H1 (cell line): ENCODE results near the gene ABCC6. TPM values are rescaled to one million over a fixed set of nuclear protein-coding genes. Genes with fewer than 3 reads are reported as not detected.

ENCODE experiments used
- CTCF ChIA-PET: fragments of 300-600 bp; sonication (Branson Sonifier 250); formaldehyde crosslinking; loops from one replicate; lab custom pipeline; 2021; ENCODE audit not compliant: partially characterized antibody; lab: Charles Lee
- POLR2A ChIA-PET: fragments of 300-600 bp; sonication (Branson Sonifier 250); formaldehyde crosslinking; loops from one replicate; lab custom pipeline; 2021; ENCODE audit warnings: inconsistent platforms; ENCODE audit not compliant: partially characterized antibody; lab: Charles Lee
- DNase-seq, 2 experiments: peaks; one replicate each; pipeline versions ENCODE4 v3.0.0 to v3.0.0-alpha.2; 2010 to 2022; ENCODE audit warnings: low spot score in 2 of 2, low read depth in 1 of 2, mixed read lengths in 1 of 2
- FAIRE-seq: peaks from 2 replicates; lab custom pipeline; 2011; peaks lifted over from hg19 to GRCh38; lab: Jason Lieb, UNC
- H2AFZ ChIP-seq: 2 replicates; pipeline ENCODE4 v1.8.1; 2012; ENCODE audit warnings: low read length, inconsistent platforms
- H2AK5ac ChIP-seq: 2 replicates; pipeline ENCODE4 v1.6.1; 2013; ENCODE audit warnings: low read depth, low read length
- H2BK120ac ChIP-seq: replicated peaks from 2 replicates; pipeline ENCODE3; 2013; ENCODE audit warnings: low read depth, low read length, inconsistent platforms
- H2BK12ac ChIP-seq: 2 replicates; pipeline ENCODE4 v1.6.1; 2013; ENCODE audit warnings: low read depth, low read length
- H2BK15ac ChIP-seq: 2 replicates; pipeline ENCODE4 v1.6.1; 2013; ENCODE audit warnings: low read length
- H2BK20ac ChIP-seq: 2 replicates; pipeline ENCODE4 v1.6.1; 2013; ENCODE audit warnings: low read length
- H2BK5ac ChIP-seq: 2 replicates; pipeline ENCODE4 v1.6.1; 2013; ENCODE audit warnings: low read depth, low read length
- H3K14ac ChIP-seq: 2 replicates; pipeline ENCODE4 v1.6.1; 2013; ENCODE audit warnings: inconsistent platforms; ENCODE audit not compliant: insufficient read length
- H3K18ac ChIP-seq: 2 replicates; pipeline ENCODE4 v1.6.1; 2013; ENCODE audit warnings: low read length; ENCODE audit errors: extremely low read depth
- H3K23ac ChIP-seq: 2 replicates; pipeline ENCODE4 v1.6.1; 2013; ENCODE audit warnings: inconsistent platforms; ENCODE audit not compliant: insufficient read length
- H3K23me2 ChIP-seq: 2 replicates; pipeline ENCODE4 v1.6.1; 2013; ENCODE audit warnings: low read depth, low read length
- H3K27ac ChIP-seq: 2 replicates; pipeline ENCODE4 v1.6.1; 2011; ENCODE audit warnings: low read depth, low read length, inconsistent platforms
- H3K27me3 ChIP-seq, 4 experiments: replicated peaks in 1 of 4; 1 replicate in 1 of 4; 2 replicates in 3 of 4; pipeline versions ENCODE4 v1.6.1 to v1.8.1; 2011 to 2013; ENCODE audit warnings: low read length in 3 of 4, mild to moderate bottlenecking in 3 of 4, inconsistent platforms in 2 of 4, mixed read lengths in 2 of 4, moderate library complexity in 1 of 4; ENCODE audit not compliant: control insufficient read depth in 3 of 4, insufficient read depth in 3 of 4; ENCODE audit errors: extremely low read depth in 1 of 4
- H3K36me3 ChIP-seq, 4 experiments: 2 replicates each; pipeline versions ENCODE4 v1.6.1 to v1.8.1; 2011 to 2013; ENCODE audit warnings: mild to moderate bottlenecking in 4 of 4, low read length in 3 of 4, moderate library complexity in 2 of 4, control low read depth in 1 of 4, inconsistent platforms in 1 of 4; ENCODE audit not compliant: insufficient read depth in 4 of 4, control insufficient read depth in 2 of 4
- H3K4ac ChIP-seq: replicated peaks from 2 replicates; pipeline ENCODE3; 2013; ENCODE audit warnings: low read length, low read depth, mixed read lengths, inconsistent platforms; ENCODE audit not compliant: insufficient read length
- H3K4me1 ChIP-seq, 4 experiments: replicated peaks in 1 of 4; 1 replicate in 1 of 4; 2 replicates in 3 of 4; pipeline versions ENCODE4 v1.6.1 to v1.8.1; 2011 to 2013; ENCODE audit warnings: low read length in 3 of 4, inconsistent platforms in 2 of 4, mixed read lengths in 1 of 4; ENCODE audit not compliant: insufficient read depth in 4 of 4, control insufficient read depth in 3 of 4
- H3K4me2 ChIP-seq, 2 experiments: 2 replicates each; pipeline versions ENCODE4 v1.6.1 to v1.8.1; 2011 to 2013; ENCODE audit warnings: low read depth in 2 of 2, low read length in 2 of 2, control low read depth in 1 of 2, inconsistent platforms in 1 of 2, mild to moderate bottlenecking in 1 of 2; ENCODE audit not compliant: insufficient read depth in 1 of 2
- H3K4me3 ChIP-seq, 4 experiments: fragments of 200-600, 300-600 bp in 1 of 4; sonication (generic), shearing (Covaris generic), sonication (Bioruptor Twin) in 1 of 4; 2 replicates each; pipeline versions ENCODE4 v1.5.1 to v1.8.1; 2011 to 2016; ENCODE audit warnings: low read length in 4 of 4, low read depth in 3 of 4, control low read depth in 2 of 4, inconsistent platforms in 2 of 4, mild to moderate bottlenecking in 2 of 4, mixed read lengths in 1 of 4, moderate library complexity in 1 of 4; ENCODE audit not compliant: insufficient read depth in 2 of 4; ENCODE audit errors: extremely low read depth in 1 of 4
- H3K56ac ChIP-seq: replicated peaks from 2 replicates; pipeline ENCODE3; 2013; ENCODE audit warnings: low read depth, mild to moderate bottlenecking, mixed read lengths, low read length, inconsistent platforms; ENCODE audit not compliant: insufficient read length
- H3K79me1 ChIP-seq: 2 replicates; pipeline ENCODE4 v1.6.1; 2013; ENCODE audit warnings: low read depth, low read length, control low read depth
- H3K79me2 ChIP-seq, 2 experiments: 2 replicates each; pipeline versions ENCODE4 v1.6.1 to v1.8.1; 2012 to 2013; ENCODE audit warnings: low read length in 2 of 2, mild to moderate bottlenecking in 2 of 2, inconsistent platforms in 1 of 2; ENCODE audit not compliant: insufficient read depth in 2 of 2, control insufficient read depth in 1 of 2
- H3K9ac ChIP-seq, 4 experiments: replicated peaks in 1 of 4; 1 replicate in 1 of 4; 2 replicates in 3 of 4; pipeline versions ENCODE4 v1.6.1 to v1.8.1; 2011 to 2013; ENCODE audit warnings: low read depth in 3 of 4, low read length in 3 of 4, control low read depth in 2 of 4, mild to moderate bottlenecking in 2 of 4, moderate library complexity in 2 of 4, inconsistent platforms in 1 of 4; ENCODE audit errors: extremely low read depth in 1 of 4
- H3K9me3 ChIP-seq, 2 experiments: 2 replicates each; pipeline versions ENCODE4 v1.6.1 to v1.8.1; 2012 to 2013; ENCODE audit warnings: mild to moderate bottlenecking in 2 of 2, moderate library complexity in 2 of 2, control low read depth in 1 of 2, inconsistent platforms in 1 of 2, low read depth in 1 of 2, low read length in 1 of 2, mixed read lengths in 1 of 2; ENCODE audit not compliant: insufficient read depth in 2 of 2
- H4K20me1 ChIP-seq, 2 experiments: replicated peaks in 1 of 2; 2 replicates each; pipeline versions ENCODE3 to v1.8.1; 2011 to 2013; ENCODE audit warnings: inconsistent platforms in 2 of 2, low read length in 2 of 2, mild to moderate bottlenecking in 1 of 2; ENCODE audit not compliant: insufficient read depth in 2 of 2, control insufficient read depth in 1 of 2
- H4K5ac ChIP-seq: 2 replicates; pipeline ENCODE4 v1.6.1; 2013; ENCODE audit warnings: low read length, low read depth, mixed read lengths, inconsistent platforms; ENCODE audit not compliant: insufficient read length
- H4K8ac ChIP-seq: 2 replicates; pipeline ENCODE4 v1.8.0; 2013; ENCODE audit warnings: mild to moderate bottlenecking, moderate library complexity, low read length, inconsistent platforms; ENCODE audit not compliant: insufficient read depth; ENCODE audit errors: extremely low read depth
- H4K91ac ChIP-seq: replicated peaks from 2 replicates; pipeline ENCODE3; 2013; ENCODE audit warnings: low read length, mixed read lengths, inconsistent platforms; ENCODE audit not compliant: insufficient read length
- CREB1 ChIP-seq: IDR thresholded peaks from 2 replicates; pipeline ENCODE4 v1.6.1; 2012; ENCODE audit warnings: inconsistent platforms
- JUND ChIP-seq: IDR thresholded peaks from 2 replicates; pipeline ENCODE4 v1.6.1; 2011; ENCODE audit warnings: mild to moderate bottlenecking, improper control_type of control experiment, low read length
- ZNF274 ChIP-seq: IDR thresholded peaks from 2 replicates; pipeline ENCODE4 v1.7.0; 2012; ENCODE audit warnings: low read length, borderline replicate concordance; ENCODE audit errors: extremely low read depth
- whole genome bisulfite sequencing, 2 experiments: shearing (Covaris generic) in 1 of 2; methylation state at CpG; one replicate each; pipeline versions ENCODE4 v1.1.6 to v1.1.7; 2013 to 2015; ENCODE audit warnings: low lambda C conversion rate in 2 of 2, mixed read lengths in 2 of 2, inconsistent platforms in 1 of 2, low coverage in 1 of 2, missing lambda C conversion rate in 1 of 2; ENCODE audit not compliant: insufficient replicate concordance in 2 of 2, insufficient coverage in 1 of 2, insufficient read length in 1 of 2; ENCODE audit errors: extremely low coverage in 1 of 2, missing lambda C conversion rate in 1 of 2; 5-methylcytosine and 5-hydroxymethylcytosine counted together
- polyA plus RNA-seq, 7 experiments: library from polyadenylated mRNA; depleted of rRNA in 3 of 7; stranded (reverse) in 5 of 7; unstranded in 2 of 7; fragments of >200 nt in 5 of 7; fragments of 200-250 nt in 2 of 7; gene quantifications; 1 replicate in 5 of 7; 2 replicates in 1 of 7; 4 replicates in 1 of 7; pipeline versions ENCODE4 v1.2.1 to v1.2.3, GENCODE V29; 2011 to 2013; ENCODE audit warnings: missing spikeins in 2 of 7, mixed read lengths in 2 of 7
- total RNA-seq: library from RNA; stranded (reverse); fragmentation: NEBNext Ultra II Directional; extraction: Animal tissue kit (Norgen Biotek cat#: 25700); gene quantifications from 2 replicates; pipeline ENCODE4 v1.2.1, GENCODE V29; 2021
- TF ChIP-seq, protein P1 (sequence below): IDR thresholded peaks from 2 replicates; pipeline ENCODE4 v1.6.1; 2012; ENCODE audit warnings: low read length, inconsistent platforms

ABCC6 gene
- total and polyA plus RNA-seq, 2 of the 8 experiments (the other 6 are each of a cell fraction or from before 2014, with no cell fraction given), result 1.6 to 1.8 TPM

DNA sequence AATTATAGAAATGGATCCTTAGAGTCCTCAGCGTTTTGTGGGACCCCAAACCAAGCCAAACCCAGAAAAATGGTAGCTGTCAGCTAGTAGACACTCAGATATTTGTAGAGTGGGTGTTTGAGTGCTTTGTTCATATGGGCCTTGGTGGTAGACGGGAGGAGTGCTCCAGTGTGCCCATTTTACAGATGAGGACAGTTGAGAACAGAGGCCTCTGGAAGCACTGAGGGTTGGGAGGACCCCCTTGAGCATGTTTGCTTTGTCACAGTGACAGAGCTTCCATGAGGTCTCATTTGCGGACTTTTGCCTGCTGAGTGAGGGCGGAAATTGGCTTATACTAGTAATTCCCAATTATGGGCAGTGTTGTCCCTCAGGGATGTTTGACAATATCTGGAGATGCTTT, 111.7 kb downstream of the ABCC6 start:
- Histone ChIP-seq H3K36me3 (peaks cover 9 to 53% (median 43%) of the 10 kb centered on the region in 4 experiments), H3K79me1 (no peaks in the 10 kb centered on the region), H3K23me2 (no peaks in the 10 kb centered on the region), H3K79me2 (no peaks in the 10 kb centered on the region), H4K5ac (no peak overlapping the region), H3K14ac (no peak overlapping the region), H2BK120ac (no peak overlapping the region), H4K20me1 (peaks cover 6 to 7% of the 10 kb centered on the region in 2 experiments), H3K9me3 (no peaks in the 10 kb centered on the region), H3K27ac (no peak overlapping the region), H2AK5ac (no peak overlapping the region), H2AFZ (no peak overlapping the region), H3K4me2 (no peak overlapping the region), H3K56ac (no peak overlapping the region), H4K91ac (no peak overlapping the region), H2BK5ac (no peak overlapping the region), H2BK15ac (no peak overlapping the region), H3K27me3 (no peaks in the 10 kb centered on the region), H3K18ac (no peak overlapping the region), H3K4me3 (no peak overlapping the region), H4K8ac (no peak overlapping the region), H2BK12ac (no peak overlapping the region), H2BK20ac (no peak overlapping the region), H3K9ac (no peak overlapping the region), H3K4me1 (no peaks in the 10 kb centered on the region; a peak in 1 of 7 replicates), H3K23ac (no peak overlapping the region), H3K4ac (no peak overlapping the region)
- 82% methylated on average over 4 of the region's 4 CpGs; no CpG with 5 or more reads in 1 of the 2 experiments for WGBS, 2 experiments
- FAIRE-seq (no peak), DNase-seq (no peak)
- CTCF ChIA-PET, result no interaction called here
- TF ChIP-seq, protein P1, sequence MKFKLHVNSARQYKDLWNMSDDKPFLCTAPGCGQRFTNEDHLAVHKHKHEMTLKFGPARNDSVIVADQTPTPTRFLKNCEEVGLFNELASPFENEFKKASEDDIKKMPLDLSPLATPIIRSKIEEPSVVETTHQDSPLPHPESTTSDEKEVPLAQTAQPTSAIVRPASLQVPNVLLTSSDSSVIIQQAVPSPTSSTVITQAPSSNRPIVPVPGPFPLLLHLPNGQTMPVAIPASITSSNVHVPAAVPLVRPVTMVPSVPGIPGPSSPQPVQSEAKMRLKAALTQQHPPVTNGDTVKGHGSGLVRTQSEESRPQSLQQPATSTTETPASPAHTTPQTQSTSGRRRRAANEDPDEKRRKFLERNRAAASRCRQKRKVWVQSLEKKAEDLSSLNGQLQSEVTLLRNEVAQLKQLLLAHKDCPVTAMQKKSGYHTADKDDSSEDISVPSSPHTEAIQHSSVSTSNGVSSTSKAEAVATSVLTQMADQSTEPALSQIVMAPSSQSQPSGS, result no peak
- TF ChIP-seq JUND (no peak), ZNF274 (no peak), CREB1 (no peak)
- POLR2A ChIA-PET, result no interaction called here
